GM23338 (cell line): ENCODE results near the gene SLC25A47. TPM values are rescaled to one million over a fixed set of nuclear protein-coding genes. Genes with fewer than 3 reads are reported as not detected.

ENCODE experiments used
- ATAC-seq: fragments of 200-7000 bp; cut with Tn5 transposase; 3 replicates; pipeline ENCODE4 v1.9.1; 2020
- DNase-seq: peaks from one replicate; pipeline ENCODE4 v3.0.0-alpha.2; 2015; ENCODE audit warnings: low spot score
- H2AFZ ChIP-seq: fragments of 200-600 bp; sonication (generic); 2 replicates; pipeline ENCODE4 v1.8.0; 2016; ENCODE audit warnings: antibody characterized with exemption, mild to moderate bottlenecking, moderate library complexity
- H3F3A ChIP-seq: fragments of 200-600 bp; sonication (generic); replicated peaks from 2 replicates; pipeline ENCODE4 v1.8.0; 2017; ENCODE audit warnings: antibody characterized with exemption, mixed run types, low read depth
- H3K27ac ChIP-seq: fragments of 200-600 bp; sonication (generic); 2 replicates; pipeline ENCODE4 v1.6.1; 2016; ENCODE audit warnings: low read depth
- H3K27me3 ChIP-seq: fragments of 200-600 bp; sonication (generic); 2 replicates; pipeline ENCODE4 v1.8.0; 2016; ENCODE audit warnings: mild to moderate bottlenecking, mixed run types, moderate library complexity; ENCODE audit not compliant: insufficient read depth
- H3K36me3 ChIP-seq: fragments of 200-600 bp; sonication (generic); 2 replicates; pipeline ENCODE4 v1.8.0; 2016; ENCODE audit warnings: mild to moderate bottlenecking; ENCODE audit not compliant: insufficient read depth
- H3K4me1 ChIP-seq: fragments of 200-600 bp; sonication (generic); 2 replicates; pipeline ENCODE4 v1.8.0; 2016; ENCODE audit warnings: mild to moderate bottlenecking, moderate library complexity; ENCODE audit not compliant: insufficient read depth
- H3K4me2 ChIP-seq: fragments of 200-600 bp; sonication (generic); 2 replicates; pipeline ENCODE4 v1.7.1; 2017; ENCODE audit warnings: mixed run types
- H3K4me3 ChIP-seq: fragments of 200-600 bp; sonication (generic); 2 replicates; pipeline ENCODE4 v1.6.1; 2016; ENCODE audit warnings: mixed run types
- H3K79me2 ChIP-seq: fragments of 200-600 bp; sonication (generic); replicated peaks from 2 replicates; pipeline ENCODE4 v1.8.0; 2017; ENCODE audit warnings: mild to moderate bottlenecking; ENCODE audit not compliant: insufficient read depth
- H3K9me2 ChIP-seq: fragments of 200-600 bp; sonication (generic); 2 replicates; pipeline ENCODE4 v1.8.0; 2017; ENCODE audit not compliant: insufficient read depth
- H4K20me1 ChIP-seq: fragments of 200-600 bp; sonication (generic); replicated peaks from 2 replicates; pipeline ENCODE4 v1.8.0; 2017; ENCODE audit warnings: mild to moderate bottlenecking; ENCODE audit not compliant: insufficient read depth
- H3K27ac Mint-ChIP-seq: 2 replicates; pipeline ENCODE4 v1.8.0; 2020; ENCODE audit warnings: inconsistent platforms, mild to moderate bottlenecking, moderate library complexity, mixed read lengths
- H3K27me3 Mint-ChIP-seq: 3 replicates; pipeline ENCODE4 v1.8.0; 2022; ENCODE audit warnings: low read depth, mild to moderate bottlenecking, moderate library complexity, mixed read lengths, inconsistent platforms; ENCODE audit not compliant: insufficient read depth, poor library complexity
- H3K36me3 Mint-ChIP-seq: 3 replicates; pipeline ENCODE4 v1.8.0; 2021; ENCODE audit warnings: low read depth, mild to moderate bottlenecking, inconsistent platforms, moderate library complexity, mixed read lengths
- H3K4me1 Mint-ChIP-seq: 3 replicates; pipeline ENCODE4 v1.8.0; 2020; ENCODE audit warnings: mild to moderate bottlenecking, inconsistent platforms, mixed read lengths
- H3K4me3 Mint-ChIP-seq: 3 replicates; pipeline ENCODE4 v1.8.0; 2021; ENCODE audit warnings: moderate library complexity, mild to moderate bottlenecking, inconsistent platforms, mixed read lengths
- H3K9me3 Mint-ChIP-seq: 3 replicates; pipeline ENCODE4 v1.8.0; 2020; ENCODE audit warnings: moderate library complexity, mild to moderate bottlenecking, inconsistent platforms, mixed read lengths
- CREB1 ChIP-seq: fragments of 250-450 bp; sonication (Bioruptor Pico); IDR thresholded peaks from 2 replicates; pipeline ENCODE4 v1.5.0; 2020; ENCODE audit warnings: low read depth, mild to moderate bottlenecking, moderate library complexity
- ETS1 ChIP-seq: IDR thresholded peaks from 2 replicates; pipeline ENCODE4 v1.6.1; 2016; ENCODE audit warnings: antibody characterized with exemption
- EZH2 ChIP-seq: fragments of 200-600 bp; sonication (generic); IDR thresholded peaks from one replicate; pipeline ENCODE4 v1.8.0; 2017; ENCODE audit warnings: antibody characterized with exemption, mild to moderate bottlenecking, low read depth; ENCODE audit not compliant: unreplicated experiment
- EZH2phosphoT487 ChIP-seq: fragments of 200-600 bp; sonication (generic); IDR thresholded peaks from one replicate; pipeline ENCODE4 v1.8.1; 2018; ENCODE audit warnings: antibody characterized with exemption; ENCODE audit not compliant: unreplicated experiment
- JUNB ChIP-seq: IDR thresholded peaks from one replicate; pipeline ENCODE4 v1.6.1; 2016; ENCODE audit warnings: antibody characterized with exemption; ENCODE audit not compliant: unreplicated experiment
- NANOG ChIP-seq: IDR thresholded peaks from 2 replicates; pipeline ENCODE4 v1.6.1; 2016; ENCODE audit warnings: antibody characterized with exemption, borderline replicate concordance
- POLR2AphosphoS5 ChIP-seq: IDR thresholded peaks from 2 replicates; pipeline ENCODE4 v1.6.1; 2016; ENCODE audit warnings: antibody characterized with exemption, low read depth
- STAT1 ChIP-seq: IDR thresholded peaks from one replicate; pipeline ENCODE4 v1.6.1; 2016; ENCODE audit warnings: antibody characterized with exemption; ENCODE audit not compliant: unreplicated experiment
- ZNF114 ChIP-seq: fragments of 250-450 bp; sonication (Bioruptor Pico); IDR thresholded peaks from 2 replicates; pipeline ENCODE4 v1.5.0; 2020; ENCODE audit warnings: mild to moderate bottlenecking, moderate library complexity
- ZNF331 ChIP-seq: fragments of 250-450 bp; sonication (Bioruptor Pico); IDR thresholded peaks from 2 replicates; pipeline ENCODE4 v1.5.0; 2020; ENCODE audit warnings: low read depth, mild to moderate bottlenecking, moderate library complexity
- ZNF462 ChIP-seq: fragments of 250-450 bp; sonication (Bioruptor Pico); IDR thresholded peaks from 2 replicates; pipeline ENCODE4 v1.5.0; 2020; ENCODE audit warnings: mild to moderate bottlenecking, moderate library complexity
- polyA plus RNA-seq: library from polyadenylated mRNA; unstranded; fragments of >200 nt; fragmentation: Nextera tagmentation; extraction: Ambion mirVana; gene quantifications from 2 replicates; pipeline ENCODE4 v1.2.1, GENCODE V29; 2016
- total RNA-seq: library from RNA; depleted of rRNA; stranded (reverse); fragments of >200 nt; shearing (Covaris generic); gene quantifications from 2 replicates; pipeline ENCODE4 v1.2.3, GENCODE V29; 2014
- TF ChIP-seq, protein P1 (sequence below), 2 experiments: fragments of 200-600 bp in 1 of 2; sonication (generic) in 1 of 2; conservative IDR thresholded peaks; 2 replicates each; pipeline versions ENCODE4 v1.5.1 to v1.6.1; 2016 to 2017; ENCODE audit warnings: antibody characterized with exemption in 2 of 2, low read depth in 2 of 2, mild to moderate bottlenecking in 2 of 2, moderate library complexity in 1 of 2
- TF ChIP-seq, protein P2 (sequence below): IDR thresholded peaks from one replicate; pipeline ENCODE4 v1.6.1; 2018; ENCODE audit warnings: antibody characterized with exemption; ENCODE audit not compliant: unreplicated experiment

Gene SLC25A47
- total and polyA plus RNA-seq, 2 experiments from 2014 or later, result not detected

GRCh38 chr14:100333311-100333710, 10.2 kb downstream of the SLC25A47 start:
- no peaks in the 10 kb centered on the region for H3K4me1 ChIP-seq
- no peaks in the 10 kb centered on the region for H3K27me3 ChIP-seq
- Mint-ChIP-seq H3K27ac (no peak overlapping the region), H3K4me3 (no peak overlapping the region), H3K9me3 (no peaks in the 10 kb centered on the region), H3K4me1 (0 out of 3 replicates have a peak, but pooled peaks cover 5% of the 10 kb centered on the region), H3K27me3 (peaks cover 4% of the 10 kb centered on the region), H3K36me3 (peaks cover 42% of the 10 kb centered on the region)
- 0 out of 2 replicates have a peak, but pooled peaks cover 11% of the 10 kb centered on the region for H3K36me3 ChIP-seq
- no peak for TF ChIP-seq CREB1 (CRISPR knock-in tag)
- TF ChIP-seq ETS1, result no peak
- TF ChIP-seq STAT1, result no peak
- TF ChIP-seq EZH2, result no peak
- no peak for TF ChIP-seq POLR2AphosphoS5
- no peak for TF ChIP-seq ZNF331 (CRISPR knock-in tag)
- no peak for TF ChIP-seq NANOG
- no peak for TF ChIP-seq EZH2phosphoT487
- TF ChIP-seq, protein P1, sequence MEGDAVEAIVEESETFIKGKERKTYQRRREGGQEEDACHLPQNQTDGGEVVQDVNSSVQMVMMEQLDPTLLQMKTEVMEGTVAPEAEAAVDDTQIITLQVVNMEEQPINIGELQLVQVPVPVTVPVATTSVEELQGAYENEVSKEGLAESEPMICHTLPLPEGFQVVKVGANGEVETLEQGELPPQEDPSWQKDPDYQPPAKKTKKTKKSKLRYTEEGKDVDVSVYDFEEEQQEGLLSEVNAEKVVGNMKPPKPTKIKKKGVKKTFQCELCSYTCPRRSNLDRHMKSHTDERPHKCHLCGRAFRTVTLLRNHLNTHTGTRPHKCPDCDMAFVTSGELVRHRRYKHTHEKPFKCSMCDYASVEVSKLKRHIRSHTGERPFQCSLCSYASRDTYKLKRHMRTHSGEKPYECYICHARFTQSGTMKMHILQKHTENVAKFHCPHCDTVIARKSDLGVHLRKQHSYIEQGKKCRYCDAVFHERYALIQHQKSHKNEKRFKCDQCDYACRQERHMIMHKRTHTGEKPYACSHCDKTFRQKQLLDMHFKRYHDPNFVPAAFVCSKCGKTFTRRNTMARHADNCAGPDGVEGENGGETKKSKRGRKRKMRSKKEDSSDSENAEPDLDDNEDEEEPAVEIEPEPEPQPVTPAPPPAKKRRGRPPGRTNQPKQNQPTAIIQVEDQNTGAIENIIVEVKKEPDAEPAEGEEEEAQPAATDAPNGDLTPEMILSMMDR (conservative IDR thresholded peaks at IDR 0.05; ENCODE audit: low read depth in 2 of 2), result no peak
- TF ChIP-seq, protein P2, sequence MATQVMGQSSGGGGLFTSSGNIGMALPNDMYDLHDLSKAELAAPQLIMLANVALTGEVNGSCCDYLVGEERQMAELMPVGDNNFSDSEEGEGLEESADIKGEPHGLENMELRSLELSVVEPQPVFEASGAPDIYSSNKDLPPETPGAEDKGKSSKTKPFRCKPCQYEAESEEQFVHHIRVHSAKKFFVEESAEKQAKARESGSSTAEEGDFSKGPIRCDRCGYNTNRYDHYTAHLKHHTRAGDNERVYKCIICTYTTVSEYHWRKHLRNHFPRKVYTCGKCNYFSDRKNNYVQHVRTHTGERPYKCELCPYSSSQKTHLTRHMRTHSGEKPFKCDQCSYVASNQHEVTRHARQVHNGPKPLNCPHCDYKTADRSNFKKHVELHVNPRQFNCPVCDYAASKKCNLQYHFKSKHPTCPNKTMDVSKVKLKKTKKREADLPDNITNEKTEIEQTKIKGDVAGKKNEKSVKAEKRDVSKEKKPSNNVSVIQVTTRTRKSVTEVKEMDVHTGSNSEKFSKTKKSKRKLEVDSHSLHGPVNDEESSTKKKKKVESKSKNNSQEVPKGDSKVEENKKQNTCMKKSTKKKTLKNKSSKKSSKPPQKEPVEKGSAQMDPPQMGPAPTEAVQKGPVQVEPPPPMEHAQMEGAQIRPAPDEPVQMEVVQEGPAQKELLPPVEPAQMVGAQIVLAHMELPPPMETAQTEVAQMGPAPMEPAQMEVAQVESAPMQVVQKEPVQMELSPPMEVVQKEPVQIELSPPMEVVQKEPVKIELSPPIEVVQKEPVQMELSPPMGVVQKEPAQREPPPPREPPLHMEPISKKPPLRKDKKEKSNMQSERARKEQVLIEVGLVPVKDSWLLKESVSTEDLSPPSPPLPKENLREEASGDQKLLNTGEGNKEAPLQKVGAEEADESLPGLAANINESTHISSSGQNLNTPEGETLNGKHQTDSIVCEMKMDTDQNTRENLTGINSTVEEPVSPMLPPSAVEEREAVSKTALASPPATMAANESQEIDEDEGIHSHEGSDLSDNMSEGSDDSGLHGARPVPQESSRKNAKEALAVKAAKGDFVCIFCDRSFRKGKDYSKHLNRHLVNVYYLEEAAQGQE, result no peak
- TF ChIP-seq ZNF114 (CRISPR knock-in tag), result no peak
- TF ChIP-seq ZNF462, result no peak
- no peak for TF ChIP-seq JUNB
- no peak overlapping the region for H3K27ac ChIP-seq
- no peaks in the 10 kb centered on the region for H3K79me2 ChIP-seq
- H4K20me1 ChIP-seq, result no peaks in the 10 kb centered on the region; the same call in 1 of the 2 replicates
- H3F3A ChIP-seq, result no peaks in the 10 kb centered on the region
- H3K4me2 ChIP-seq, result no peak overlapping the region
- H3K4me3 ChIP-seq, result no peak overlapping the region
- H2AFZ ChIP-seq, result no peak overlapping the region
- ATAC-seq, result no peak
- no peak for DNase-seq
- no peaks in the 10 kb centered on the region for H3K9me2 ChIP-seq
